Measurements from ENCODE around the gene TREH.
A peak's percentile ranks its signal among the peaks of the same experiment; 100 is the strongest.

Gene TREH

GRCh38 chr11:118708296-118708695 lies 28.8 kb upstream of the TREH start:
- DNase-seq (ENCODE audit: low spot score), result no peak
- Mint-ChIP-seq H3K27ac (no peak overlapping the region), H3K27me3 (ENCODE audit: low read depth) (peaks cover 15% of the 10 kb centered on the region), H3K4me1 (ENCODE audit: low read depth) (peaks cover 9% of the 10 kb centered on the region), H3K36me3 (ENCODE audit: low read depth) (no peaks in the 10 kb centered on the region), H3K9me3 (no peaks in the 10 kb centered on the region), H3K4me3 (no peak overlapping the region)

DNA sequence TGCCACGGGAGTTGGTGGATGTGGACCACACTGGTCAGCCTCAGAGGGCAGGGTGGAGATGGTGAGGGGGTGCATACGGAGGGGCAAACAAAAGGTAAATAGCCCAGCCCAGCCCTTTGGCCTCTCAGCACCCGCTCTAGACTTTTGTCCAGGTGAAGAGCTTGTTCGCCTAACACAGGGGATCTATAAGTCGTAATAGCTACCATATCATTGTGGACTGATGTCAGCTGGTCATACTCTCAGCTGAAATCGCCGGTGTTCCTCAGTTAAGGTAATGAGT lies 27.0 kb upstream of the TREH start:
- H3K4me3 Mint-ChIP-seq, result no peak overlapping the region
- H3K27me3 Mint-ChIP-seq (ENCODE audit: low read depth), result peaks cover 15% of the 10 kb centered on the region

GRCh38 chr11:118705791-118706545 lies 26.5 kb upstream of the TREH start:
- DNase-seq (ENCODE audit: low spot score), result no peak
- Mint-ChIP-seq H3K36me3 (ENCODE audit: low read depth) (no peaks in the 10 kb centered on the region), H3K27ac (no peak overlapping the region), H3K4me1 (ENCODE audit: low read depth) (peaks cover 9% of the 10 kb centered on the region), H3K4me3 (no peak overlapping the region), H3K27me3 (ENCODE audit: low read depth) (peaks cover 15% of the 10 kb centered on the region), H3K9me3 (no peaks in the 10 kb centered on the region)

More for the DNA sequence above, 27.0 kb upstream of the TREH start:
- DNase-seq (ENCODE audit: low spot score), result no peak
- Mint-ChIP-seq H3K4me1 (ENCODE audit: low read depth) (peaks cover 9% of the 10 kb centered on the region), H3K9me3 (no peaks in the 10 kb centered on the region), H3K27ac (no peak overlapping the region), H3K36me3 (ENCODE audit: low read depth) (no peaks in the 10 kb centered on the region)

GRCh38 chr11:118705111-118705741 lies 25.8 kb upstream of the TREH start:
- H3K27me3 Mint-ChIP-seq (ENCODE audit: low read depth), result peaks cover 15% of the 10 kb centered on the region
- H3K27ac Mint-ChIP-seq, result peak overlapping the region; percentile 43
- peak overlapping the region; percentile 35 for H3K4me3 Mint-ChIP-seq
- DNase-seq (ENCODE audit: low spot score), result no peak
- H3K36me3 Mint-ChIP-seq (ENCODE audit: low read depth), result peaks cover 3% of the 10 kb centered on the region
- peaks cover 9% of the 10 kb centered on the region for H3K4me1 Mint-ChIP-seq (ENCODE audit: low read depth)
- peaks cover 3% of the 10 kb centered on the region for H3K9me3 Mint-ChIP-seq

DNA sequence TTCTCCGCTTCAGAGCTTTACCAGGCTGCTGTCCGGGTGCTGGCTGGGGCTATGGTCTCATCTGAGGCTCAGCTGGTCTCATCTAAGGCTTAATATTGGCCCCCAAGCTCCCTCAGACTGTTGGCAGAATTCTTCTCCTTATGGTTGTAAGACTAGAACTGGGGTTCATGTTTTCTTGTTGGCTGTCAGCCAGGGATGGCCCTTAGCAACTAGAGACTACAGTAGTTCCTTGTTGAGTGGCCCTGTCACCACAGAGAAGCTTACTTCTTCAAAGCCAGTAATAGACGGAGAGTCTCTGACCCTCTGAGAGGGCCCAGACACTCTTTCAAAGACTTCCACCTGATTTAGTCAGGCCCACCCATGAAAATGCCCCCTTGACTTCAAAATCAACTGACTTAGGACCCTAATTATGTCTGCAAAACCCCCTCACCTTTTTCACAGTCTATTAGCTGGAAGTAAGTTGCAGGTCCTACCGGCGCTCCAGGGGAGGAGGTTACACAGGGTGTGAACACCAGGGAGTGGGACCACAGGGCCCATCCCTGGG lies 24.2 kb upstream of the TREH start:
- H3K9me3 Mint-ChIP-seq, result peaks cover 5% of the 10 kb centered on the region
- peaks cover 4% of the 10 kb centered on the region for H3K36me3 Mint-ChIP-seq (ENCODE audit: low read depth)
- H3K27ac Mint-ChIP-seq, result no peak overlapping the region
- H3K4me3 Mint-ChIP-seq, result no peak overlapping the region
- no peak for DNase-seq (ENCODE audit: low spot score)
- H3K4me1 Mint-ChIP-seq (ENCODE audit: low read depth), result peaks cover 16% of the 10 kb centered on the region
- H3K27me3 Mint-ChIP-seq (ENCODE audit: low read depth), result peaks cover 12% of the 10 kb centered on the region

- peak overlapping the region; percentile 63 for H3K27ac Mint-ChIP-seq
- H3K9me3 Mint-ChIP-seq, result peaks cover 5% of the 10 kb centered on the region
- DNase-seq (ENCODE audit: low spot score), result no peak
- H3K27me3 Mint-ChIP-seq (ENCODE audit: low read depth), result no peaks in the 10 kb centered on the region
- H3K4me3 Mint-ChIP-seq, result no peak overlapping the region
- peaks cover 7% of the 10 kb centered on the region for H3K4me1 Mint-ChIP-seq (ENCODE audit: low read depth)
- peaks cover 4% of the 10 kb centered on the region for H3K36me3 Mint-ChIP-seq (ENCODE audit: low read depth)
Observed at GRCh38 chr11:118699506-118700220, 20.2 kb upstream of the TREH start.

DNA sequence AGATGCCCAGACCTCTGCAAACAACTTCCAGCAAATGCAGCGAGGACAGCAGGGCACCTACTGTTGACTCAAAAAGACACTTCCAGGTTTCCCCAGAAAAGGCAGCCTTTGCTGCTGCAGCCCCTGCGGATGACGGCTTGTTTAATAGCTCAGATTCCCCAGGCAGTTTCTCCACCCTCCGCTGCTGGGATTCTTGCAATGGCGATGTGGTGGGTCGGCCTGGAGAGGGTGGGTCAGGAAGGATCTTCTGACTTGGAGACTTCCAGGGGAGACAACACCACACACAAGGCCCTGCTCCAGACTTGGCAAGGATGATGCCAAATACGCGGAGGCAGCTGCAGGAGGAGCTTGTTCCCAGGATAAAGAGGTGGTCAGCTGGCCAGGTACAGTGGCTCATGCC lies 17.9 kb upstream of the TREH start:
- no peak overlapping the region for H3K4me3 Mint-ChIP-seq
- peaks cover 4% of the 10 kb centered on the region for H3K36me3 Mint-ChIP-seq (ENCODE audit: low read depth)
- DNase-seq (ENCODE audit: low spot score), result no peak
- H3K27ac Mint-ChIP-seq, result no peak overlapping the region
- H3K4me1 Mint-ChIP-seq (ENCODE audit: low read depth), result peaks cover 15% of the 10 kb centered on the region
- peaks cover 5% of the 10 kb centered on the region for H3K9me3 Mint-ChIP-seq
- H3K27me3 Mint-ChIP-seq (ENCODE audit: low read depth), result no peaks in the 10 kb centered on the region

GRCh38 chr11:118696673-118697226 lies 17.3 kb upstream of the TREH start:
- no peak for DNase-seq (ENCODE audit: low spot score)
- H3K36me3 Mint-ChIP-seq (ENCODE audit: low read depth), result peaks cover 4% of the 10 kb centered on the region
- H3K9me3 Mint-ChIP-seq, result peaks cover 5% of the 10 kb centered on the region
- H3K4me3 Mint-ChIP-seq, result no peak overlapping the region
- H3K27ac Mint-ChIP-seq, result no peak overlapping the region
- peaks cover 21% of the 10 kb centered on the region for H3K4me1 Mint-ChIP-seq (ENCODE audit: low read depth)
- H3K27me3 Mint-ChIP-seq (ENCODE audit: low read depth), result no peaks in the 10 kb centered on the region

DNA sequence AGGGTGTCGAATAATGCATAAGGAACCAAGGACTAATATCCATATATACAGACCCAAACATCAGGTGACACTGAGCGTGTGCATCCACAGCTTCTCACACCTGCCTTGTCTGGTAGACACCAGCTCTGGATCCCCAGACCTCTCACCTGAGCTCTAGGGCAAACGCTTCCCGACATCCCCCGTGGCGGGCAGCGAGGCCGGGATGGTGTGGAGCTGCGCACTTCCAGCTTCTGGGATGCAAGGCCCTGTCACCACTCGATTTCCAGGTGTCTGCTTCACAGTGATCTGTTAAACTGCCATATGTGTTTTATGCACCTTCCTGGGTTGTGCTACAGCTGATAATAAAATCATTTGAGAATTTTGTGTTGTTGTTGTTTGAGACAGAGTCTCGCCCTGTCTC lies 15.3 kb upstream of the TREH start:
- Mint-ChIP-seq H3K4me1 (ENCODE audit: low read depth) (peaks cover 27% of the 10 kb centered on the region), H3K9me3 (no peaks in the 10 kb centered on the region), H3K27ac (no peak overlapping the region), H3K4me3 (no peak overlapping the region), H3K27me3 (ENCODE audit: low read depth) (no peaks in the 10 kb centered on the region), H3K36me3 (ENCODE audit: low read depth) (no peaks in the 10 kb centered on the region)
- no peak for DNase-seq (ENCODE audit: low spot score)

GRCh38 chr11:118694185-118694584 lies 14.7 kb upstream of the TREH start:
- Mint-ChIP-seq H3K9me3 (no peaks in the 10 kb centered on the region), H3K27ac (no peak overlapping the region), H3K4me3 (no peak overlapping the region), H3K36me3 (ENCODE audit: low read depth) (no peaks in the 10 kb centered on the region), H3K4me1 (ENCODE audit: low read depth) (peaks cover 21% of the 10 kb centered on the region), H3K27me3 (ENCODE audit: low read depth) (no peaks in the 10 kb centered on the region)
- DNase-seq (ENCODE audit: low spot score), result no peak

DNA sequence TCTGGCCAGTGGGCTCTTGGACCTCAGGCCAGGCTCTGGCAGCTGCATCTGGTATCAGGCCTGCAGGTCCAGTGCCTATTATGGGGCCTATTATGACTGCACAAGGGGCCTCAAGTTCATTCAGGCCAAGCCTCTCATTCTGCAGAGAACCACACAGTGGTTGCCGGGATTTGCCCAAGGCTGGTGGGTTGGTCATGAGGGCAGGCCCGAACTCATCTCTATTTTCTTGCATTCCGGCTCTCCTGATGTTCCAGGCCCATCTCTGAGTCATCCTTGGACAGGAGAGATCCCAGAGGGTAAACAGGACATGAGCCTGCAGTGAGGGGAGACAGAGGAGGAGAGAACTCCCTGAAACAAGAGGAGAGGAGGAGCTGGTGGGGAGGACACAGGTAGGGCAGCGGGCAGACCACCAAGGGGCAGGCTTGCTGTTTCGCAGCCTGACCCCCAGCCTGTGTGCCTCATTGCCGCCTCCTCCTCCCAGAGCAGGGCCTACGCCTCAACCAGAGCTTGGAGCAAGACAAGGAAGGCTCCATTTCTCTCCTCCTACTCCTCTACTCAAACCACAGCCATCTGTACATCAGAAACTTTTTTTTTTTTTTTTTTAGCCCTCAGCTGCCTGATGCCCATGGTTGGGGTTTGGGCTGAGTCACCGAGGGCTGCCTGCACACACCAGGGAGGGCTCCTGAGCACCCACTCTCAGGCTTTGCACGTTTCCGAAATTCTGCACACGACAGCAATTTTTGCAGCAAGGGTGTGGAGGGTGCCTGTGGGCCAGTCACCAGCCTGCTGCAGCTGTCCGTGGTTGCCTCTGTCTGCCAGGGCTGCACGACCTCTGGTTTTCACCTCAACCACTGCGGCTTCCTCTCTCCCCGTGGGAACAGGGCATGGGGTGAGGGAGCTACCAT lies 12.7 kb upstream of the TREH start:
- H3K4me1 Mint-ChIP-seq (ENCODE audit: low read depth), result peaks cover 26% of the 10 kb centered on the region
- H3K27ac Mint-ChIP-seq, result peak overlapping the region; percentile 34

GRCh38 chr11:118690553-118691304 lies 11.3 kb upstream of the TREH start:
- no peak for DNase-seq (ENCODE audit: low spot score)
- Mint-ChIP-seq H3K27me3 (ENCODE audit: low read depth) (peaks cover 9% of the 10 kb centered on the region), H3K9me3 (no peaks in the 10 kb centered on the region), H3K4me1 (ENCODE audit: low read depth) (peaks cover 26% of the 10 kb centered on the region), H3K27ac (no peak overlapping the region), H3K4me3 (peak overlapping the region; percentile 28), H3K36me3 (ENCODE audit: low read depth) (no peaks in the 10 kb centered on the region)

More for the DNA sequence above, 12.7 kb upstream of the TREH start:
- H3K36me3 Mint-ChIP-seq (ENCODE audit: low read depth), result no peaks in the 10 kb centered on the region
- H3K9me3 Mint-ChIP-seq, result no peaks in the 10 kb centered on the region
- peak overlapping the region; percentile 63 for H3K4me3 Mint-ChIP-seq
- DNase-seq (ENCODE audit: low spot score), result peak; percentile 55
- peaks cover 3% of the 10 kb centered on the region for H3K27me3 Mint-ChIP-seq (ENCODE audit: low read depth)

Measured in T-helper 2 cell treated with Interferon-gamma antibody and Interleukin-4, amounts not matched to agents 5 μg/mL and 100 μg/mL, for 36 hours (primary cell).